Thyroid gland (tissue), 4 donors: ENCODE results near the gene PLIN5. TPM values are rescaled to one million over a fixed set of nuclear protein-coding genes. Genes with fewer than 3 reads are reported as not detected.

Source experiments
- DNase-seq, 2 donors: peaks; one replicate each; pipeline ENCODE4 v3.0.0-alpha.2; 2019
- H3K27ac ChIP-seq, 3 donors: fragments of 200-600 bp; sonication (generic); 1 replicate in 2 of 3; 2 replicates in 1 of 3; pipeline ENCODE4 v1.5.1; 2016 to 2019; ENCODE audit warnings: mild to moderate bottlenecking in 1 of 3, moderate library complexity in 1 of 3
- H3K27me3 ChIP-seq: fragments of 200-600 bp; sonication (generic); one replicate; pipeline ENCODE4 v1.5.1; 2019
- H3K36me3 ChIP-seq, 2 donors: fragments of 200-600 bp; sonication (generic); one replicate each; pipeline ENCODE4 v1.5.1; 2016 to 2019
- H3K4me1 ChIP-seq, 2 donors: fragments of 200-600 bp; sonication (generic); one replicate each; pipeline ENCODE4 v1.5.1; 2017 to 2019
- H3K4me3 ChIP-seq, 3 donors: fragments of 200-600 bp; sonication (generic); replicated peaks in 1 of 3; 1 replicate in 2 of 3; 2 replicates in 1 of 3; pipeline ENCODE4 v1.5.1; 2016; ENCODE audit warnings: mild to moderate bottlenecking in 1 of 3
- H3K9me3 ChIP-seq: fragments of 200-600 bp; sonication (generic); one replicate; pipeline ENCODE4 v1.5.1; 2017
- POLR2A ChIP-seq, 2 donors: fragments of 450-650 bp; IDR thresholded peaks; one replicate each; pipeline ENCODE4 v1.6.1; 2017; ENCODE audit warnings: antibody characterized with exemption in 2 of 2, mild to moderate bottlenecking in 2 of 2, moderate library complexity in 1 of 2
- WGBS, 2 donors: methylation state at CpG; one replicate each; pipeline ENCODE4 v1.1.5; 2017; 5-methylcytosine and 5-hydroxymethylcytosine counted together
- intact Hi-C: fragments of 100-400 bp; cut with DNase I; formaldehyde crosslinking; loops from one replicate; pipeline ENCODE4 v1.15.1; 2023
- total RNA-seq, 4 donors: library from RNA; depleted of rRNA; stranded (reverse); fragments of >200 nt; gene quantifications; one replicate each; pipeline ENCODE4 v1.2.3, GENCODE V29; 2016
- TF ChIP-seq, protein P1 (sequence below), 6 experiments: fragments of 200-600 bp in 3 of 6; fragments of 450-650 bp in 3 of 6; sonication (generic) in 3 of 6; IDR thresholded peaks; one replicate each; pipeline ENCODE4 v1.5.1; 2016 to 2019; ENCODE audit warnings: antibody characterized with exemption in 6 of 6, mild to moderate bottlenecking in 2 of 6, inconsistent platforms in 1 of 6, moderate library complexity in 1 of 6

Gene PLIN5
- total RNA-seq, 4 donors from 2014 or later = 4.1 to 12.1 (median 7.8) TPM

DNA sequence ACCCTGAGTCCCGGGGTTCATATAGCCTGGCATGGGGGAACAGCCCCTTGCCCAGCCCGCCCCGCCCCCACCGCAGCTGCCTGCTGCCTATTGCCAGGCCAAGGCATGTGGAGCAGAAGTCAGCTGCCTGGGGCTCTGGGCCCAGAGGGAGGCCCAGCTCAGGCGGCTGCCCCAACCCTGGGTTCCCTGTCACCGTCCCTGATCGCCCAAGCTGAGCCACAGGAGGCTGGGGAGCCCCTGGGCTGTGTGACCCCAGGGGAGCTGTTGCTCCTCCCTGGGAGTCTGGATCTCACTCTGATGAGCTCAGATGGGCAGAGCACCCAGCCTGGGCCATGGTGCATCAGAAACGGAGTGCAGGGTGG, 18.1 kb downstream of the PLIN5 start:
- Histone ChIP-seq H3K4me1 (no peaks in the 10 kb centered on the region), H3K36me3 (no peaks in the 10 kb centered on the region), H3K27ac (no peak overlapping the region), H3K4me3 (no peak overlapping the region), H3K9me3 (no peaks in the 10 kb centered on the region), H3K27me3 (no peaks in the 10 kb centered on the region)
- TF ChIP-seq POLR2A (IDR thresholded peaks at IDR 0.05) = no peak
- TF ChIP-seq, protein P1, sequence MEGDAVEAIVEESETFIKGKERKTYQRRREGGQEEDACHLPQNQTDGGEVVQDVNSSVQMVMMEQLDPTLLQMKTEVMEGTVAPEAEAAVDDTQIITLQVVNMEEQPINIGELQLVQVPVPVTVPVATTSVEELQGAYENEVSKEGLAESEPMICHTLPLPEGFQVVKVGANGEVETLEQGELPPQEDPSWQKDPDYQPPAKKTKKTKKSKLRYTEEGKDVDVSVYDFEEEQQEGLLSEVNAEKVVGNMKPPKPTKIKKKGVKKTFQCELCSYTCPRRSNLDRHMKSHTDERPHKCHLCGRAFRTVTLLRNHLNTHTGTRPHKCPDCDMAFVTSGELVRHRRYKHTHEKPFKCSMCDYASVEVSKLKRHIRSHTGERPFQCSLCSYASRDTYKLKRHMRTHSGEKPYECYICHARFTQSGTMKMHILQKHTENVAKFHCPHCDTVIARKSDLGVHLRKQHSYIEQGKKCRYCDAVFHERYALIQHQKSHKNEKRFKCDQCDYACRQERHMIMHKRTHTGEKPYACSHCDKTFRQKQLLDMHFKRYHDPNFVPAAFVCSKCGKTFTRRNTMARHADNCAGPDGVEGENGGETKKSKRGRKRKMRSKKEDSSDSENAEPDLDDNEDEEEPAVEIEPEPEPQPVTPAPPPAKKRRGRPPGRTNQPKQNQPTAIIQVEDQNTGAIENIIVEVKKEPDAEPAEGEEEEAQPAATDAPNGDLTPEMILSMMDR (IDR thresholded peaks at IDR 0.05) = no peak
- DNase-seq = no peak
- intact Hi-C loops = no loop called here
- WGBS, 2 donors = 49 to 81% methylated on average over 3 to 4 of the region's 8 CpGs

DNA sequence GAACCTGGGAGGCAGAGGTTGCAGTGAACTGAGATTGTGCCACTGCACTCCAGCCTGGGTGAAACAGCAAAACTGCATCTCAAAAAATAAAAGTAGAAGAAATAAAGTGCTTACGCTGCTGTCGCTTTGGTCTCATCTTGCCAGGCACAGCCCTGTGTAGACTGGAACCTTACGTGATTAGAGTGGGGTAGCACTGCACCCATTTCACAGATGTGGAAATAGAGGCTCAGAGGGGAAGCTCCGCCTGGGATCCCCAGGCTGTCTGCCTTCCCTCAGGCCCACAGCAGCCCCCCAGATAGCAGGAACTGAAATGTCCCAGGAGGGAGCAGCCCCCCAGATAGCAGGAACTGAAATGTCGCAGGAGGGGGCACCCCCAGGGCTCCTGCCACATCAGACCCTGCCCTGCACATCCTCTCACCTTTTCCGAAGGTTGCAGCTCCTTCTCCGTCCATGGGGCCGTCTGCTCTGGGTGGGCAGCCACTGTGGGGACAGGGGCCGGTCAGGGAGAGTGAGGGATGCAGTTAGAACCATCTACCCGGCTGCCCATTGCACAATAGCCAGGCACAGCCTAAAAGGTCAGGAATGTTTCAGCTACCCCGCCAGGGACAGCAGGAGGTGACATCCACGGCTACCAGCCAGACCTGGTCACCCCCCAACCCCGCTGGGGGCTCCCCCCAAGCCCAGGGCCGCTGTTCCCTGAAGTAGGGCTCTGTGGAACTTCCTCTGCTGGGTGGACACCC, 18.7 kb downstream of the PLIN5 start:
- TF ChIP-seq POLR2A (IDR thresholded peaks at IDR 0.05) = no peak
- TF ChIP-seq, protein P1 (IDR thresholded peaks at IDR 0.05) = no peak
- H3K36me3 ChIP-seq = no peaks in the 10 kb centered on the region
- no peaks in the 10 kb centered on the region for H3K9me3 ChIP-seq
- intact Hi-C loops = no loop called here
- H3K27me3 ChIP-seq = no peaks in the 10 kb centered on the region
- DNase-seq = no peak
- H3K4me3 ChIP-seq = no peak overlapping the region
- no peak overlapping the region for H3K27ac ChIP-seq
- H3K4me1 ChIP-seq = no peaks in the 10 kb centered on the region
- 69 to 72% methylated on average over 11 to 13 of the region's 14 CpGs for WGBS, 2 donors

DNA sequence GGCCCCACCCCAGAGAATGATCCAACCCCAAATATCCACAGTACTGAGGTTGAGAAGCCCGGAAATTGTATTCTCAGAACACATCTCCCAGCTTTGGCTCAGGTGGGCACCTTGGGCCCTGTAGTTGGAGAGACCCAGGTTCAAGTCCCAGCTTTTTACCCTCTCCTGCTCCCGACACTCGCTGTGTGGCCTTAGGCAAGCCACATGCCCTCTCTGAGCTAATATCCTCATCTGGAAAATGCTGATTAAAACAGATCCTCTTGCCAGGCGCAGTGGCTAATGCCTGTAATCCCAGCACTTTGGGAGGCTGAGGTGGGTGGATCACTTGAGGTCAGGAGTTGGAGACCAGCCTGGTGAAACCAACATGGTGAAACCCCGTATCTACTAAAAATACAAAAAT, 19.3 kb downstream of the PLIN5 start:
- 87 to 93% methylated on average over 5 of the region's 5 CpGs for WGBS, 2 donors
- H3K9me3 ChIP-seq = no peaks in the 10 kb centered on the region
- H3K27ac ChIP-seq = no peak overlapping the region
- no peak overlapping the region for H3K4me3 ChIP-seq
- no peaks in the 10 kb centered on the region for H3K4me1 ChIP-seq
- no peak for DNase-seq
- intact Hi-C loops = no loop called here
- H3K36me3 ChIP-seq = no peaks in the 10 kb centered on the region
- TF ChIP-seq, protein P1 (IDR thresholded peaks at IDR 0.05) = no peak
- no peak for TF ChIP-seq POLR2A (IDR thresholded peaks at IDR 0.05)
- no peaks in the 10 kb centered on the region for H3K27me3 ChIP-seq

DNA sequence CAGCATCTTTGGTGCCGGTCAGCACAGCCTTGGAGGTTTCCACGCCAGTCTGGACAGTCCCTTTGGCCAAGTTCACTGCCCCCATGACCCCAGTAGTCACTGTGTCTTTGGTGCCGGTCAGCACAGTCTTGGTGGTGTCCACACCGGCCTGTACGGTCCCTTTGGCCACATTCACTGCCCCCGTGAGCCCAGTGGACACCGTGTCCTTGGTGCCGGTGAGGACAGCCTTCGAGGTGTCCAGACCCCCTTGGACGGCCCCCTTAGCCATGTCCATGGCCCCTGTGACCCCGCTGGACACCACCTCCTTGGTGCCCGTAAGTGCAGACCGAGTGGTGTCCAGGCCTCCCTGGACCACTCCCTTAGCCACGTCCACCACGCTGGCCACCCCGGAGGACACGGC, 21.8 kb downstream of the PLIN5 start:
- TF ChIP-seq, protein P1 (IDR thresholded peaks at IDR 0.05) = no peak
- TF ChIP-seq POLR2A (IDR thresholded peaks at IDR 0.05) = no peak
- 88 to 91% methylated on average over 10 to 14 of the region's 17 CpGs for WGBS, 2 donors
- no peak for DNase-seq
- Histone ChIP-seq H3K4me1 (no peaks in the 10 kb centered on the region), H3K4me3 (no peak overlapping the region), H3K27me3 (no peaks in the 10 kb centered on the region), H3K36me3 (no peaks in the 10 kb centered on the region), H3K9me3 (no peaks in the 10 kb centered on the region), H3K27ac (no peak overlapping the region)
- intact Hi-C loops = no loop called here

DNA sequence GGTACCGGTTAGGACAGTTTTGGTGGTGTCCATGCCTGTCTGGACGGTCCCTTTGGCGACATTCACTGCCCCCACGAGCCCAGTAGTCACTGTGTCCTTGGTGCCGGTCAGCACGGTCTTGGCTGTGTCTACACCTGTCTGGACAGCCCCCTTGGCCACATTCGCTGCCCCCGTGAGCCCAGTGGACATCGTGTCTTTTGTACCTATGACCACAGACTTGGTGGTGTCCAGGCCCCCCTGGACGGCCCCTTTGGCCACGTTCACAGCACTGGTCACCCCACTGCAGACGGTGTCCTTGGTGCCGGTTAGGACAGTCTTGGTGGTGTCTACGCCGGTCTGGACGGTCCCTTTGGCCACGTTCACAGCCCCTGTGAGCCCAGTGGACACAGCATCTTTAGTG, 23.0 kb downstream of the PLIN5 start:
- 88 to 89% methylated on average over 17 of the region's 17 CpGs for WGBS, 2 donors
- no peaks in the 10 kb centered on the region for H3K9me3 ChIP-seq
- H3K27ac ChIP-seq = no peak overlapping the region
- no peaks in the 10 kb centered on the region for H3K36me3 ChIP-seq
- intact Hi-C loops = no loop called here
- H3K27me3 ChIP-seq = no peaks in the 10 kb centered on the region
- H3K4me1 ChIP-seq = no peaks in the 10 kb centered on the region
- TF ChIP-seq POLR2A (IDR thresholded peaks at IDR 0.05) = no peak
- TF ChIP-seq, protein P1 (IDR thresholded peaks at IDR 0.05) = no peak
- no peak for DNase-seq
- H3K4me3 ChIP-seq = no peak overlapping the region
